CD14-positive monocyte (primary cell): Measurements from ENCODE around the gene ST6GALNAC2. TPM values are rescaled to one million over a fixed set of nuclear protein-coding genes. Genes with fewer than 3 reads are reported as not detected.
"Not testable (repeated sequence)": the region's sequence is repeated elsewhere in the genome, so short reads cannot be mapped to it uniquely, and the experiment has no call there.

Source experiments
- DNase-seq, 3 donors: peaks; one replicate each; pipeline ENCODE4 v3.0.0-alpha.2; 2011 to 2022
- H2AFZ ChIP-seq: 2 replicates; pipeline ENCODE4 v1.6.0; 2012; ENCODE audit warnings: mild to moderate bottlenecking, low read depth, low read length, inconsistent platforms; ENCODE audit not compliant: insufficient read depth, poor library complexity, severe bottlenecking
- H3K27ac ChIP-seq, 2 donors: 1 replicate in 1 of 2; 2 replicates in 1 of 2; pipeline ENCODE4 v1.5.1; 2012 to 2013; ENCODE audit warnings: low read length in 2 of 2, control low read depth in 1 of 2, inconsistent platforms in 1 of 2, low read depth in 1 of 2, mild to moderate bottlenecking in 1 of 2
- H3K27me3 ChIP-seq, 2 donors: one replicate each; pipeline versions ENCODE4 v1.6.0 to v1.6.1; 2011 to 2013; ENCODE audit warnings: low read length in 2 of 2; ENCODE audit not compliant: control insufficient read depth in 2 of 2, insufficient read depth in 2 of 2
- H3K36me3 ChIP-seq, 2 donors: replicated peaks in 1 of 2; 1 replicate in 1 of 2; 2 replicates in 1 of 2; pipeline versions ENCODE4 v1.5.1 to v1.6.1; 2012 to 2013; ENCODE audit warnings: low read length in 2 of 2, control low read depth in 1 of 2, inconsistent platforms in 1 of 2, mild to moderate bottlenecking in 1 of 2; ENCODE audit not compliant: insufficient read depth in 2 of 2, control insufficient read depth in 1 of 2
- H3K4me1 ChIP-seq, 2 donors: 1 replicate in 1 of 2; 2 replicates in 1 of 2; pipeline versions ENCODE4 v1.5.1 to v1.6.1; 2012 to 2013; ENCODE audit warnings: low read length in 2 of 2, control low read depth in 1 of 2, inconsistent platforms in 1 of 2, mild to moderate bottlenecking in 1 of 2, moderate library complexity in 1 of 2; ENCODE audit not compliant: insufficient read depth in 2 of 2, control insufficient read depth in 1 of 2
- H3K4me2 ChIP-seq: replicated peaks from 2 replicates; pipeline ENCODE3; 2012; ENCODE audit warnings: low read length, moderate library complexity, mild to moderate bottlenecking; ENCODE audit not compliant: poor library complexity, severe bottlenecking; ENCODE audit errors: extremely low read depth
- H3K4me3 ChIP-seq, 3 experiments: fragments of 200-600 bp in 1 of 3; sonication (generic) in 1 of 3; replicated peaks in 1 of 3; 1 replicate in 2 of 3; 2 replicates in 1 of 3; pipeline ENCODE4 v1.5.1; 2011 to 2013; ENCODE audit warnings: low read length in 3 of 3, mild to moderate bottlenecking in 3 of 3, control low read depth in 2 of 3, low read depth in 2 of 3, inconsistent platforms in 1 of 3, moderate library complexity in 1 of 3
- H3K79me2 ChIP-seq: 2 replicates; pipeline ENCODE4 v1.6.0; 2012; ENCODE audit warnings: mild to moderate bottlenecking, control low read depth, inconsistent platforms, low read length, moderate library complexity; ENCODE audit not compliant: insufficient read depth
- H3K9ac ChIP-seq: 2 replicates; pipeline ENCODE4 v1.6.0; 2017; ENCODE audit warnings: low read length, mild to moderate bottlenecking; ENCODE audit not compliant: insufficient read depth, poor library complexity, severe bottlenecking
- H3K9me3 ChIP-seq, 2 donors: replicated peaks in 1 of 2; 1 replicate in 1 of 2; 2 replicates in 1 of 2; pipeline versions ENCODE4 v1.5.1 to v1.6.1; 2012 to 2013; ENCODE audit warnings: low read length in 2 of 2, control low read depth in 1 of 2; ENCODE audit not compliant: control insufficient read depth in 1 of 2, insufficient read depth in 1 of 2
- H4K20me1 ChIP-seq: 2 replicates; pipeline ENCODE4 v1.6.0; 2012; ENCODE audit warnings: mild to moderate bottlenecking, low read length, control low read depth, moderate library complexity; ENCODE audit not compliant: insufficient read depth
- H3K27ac Mint-ChIP-seq, 7 donors: one replicate each; pipeline ENCODE4 v1.8.0; 2020; ENCODE audit warnings: mild to moderate bottlenecking in 7 of 7, mixed read lengths in 7 of 7, moderate library complexity in 6 of 7, inconsistent platforms in 2 of 7
- H3K27me3 Mint-ChIP-seq, 3 donors: one replicate each; pipeline ENCODE4 v1.8.0; 2021 to 2022; ENCODE audit warnings: low read depth in 3 of 3, mild to moderate bottlenecking in 3 of 3, mixed read lengths in 3 of 3, moderate library complexity in 3 of 3, inconsistent platforms in 1 of 3
- H3K36me3 Mint-ChIP-seq, 2 donors: one replicate each; pipeline ENCODE4 v1.8.0; 2020; ENCODE audit warnings: mixed read lengths in 2 of 2, inconsistent platforms in 1 of 2, mild to moderate bottlenecking in 1 of 2
- H3K4me1 Mint-ChIP-seq: one replicate; pipeline ENCODE4 v1.8.0; 2020; ENCODE audit warnings: mild to moderate bottlenecking, mixed read lengths
- H3K4me3 Mint-ChIP-seq, 2 donors: one replicate each; pipeline ENCODE4 v1.8.0; 2020; ENCODE audit warnings: mild to moderate bottlenecking in 2 of 2, mixed read lengths in 2 of 2, moderate library complexity in 1 of 2
- H3K9me3 Mint-ChIP-seq, 7 donors: one replicate each; pipeline ENCODE4 v1.8.0; 2020 to 2022; ENCODE audit warnings: mixed read lengths in 7 of 7, mild to moderate bottlenecking in 6 of 7, moderate library complexity in 6 of 7, inconsistent platforms in 2 of 7
- CTCF ChIP-seq: fragments of 200-600 bp; IDR thresholded peaks from one replicate; pipeline ENCODE4 v1.8.0; 2022; ENCODE audit warnings: antibody characterized with exemption, mild to moderate bottlenecking
- WGBS: methylation state at CpG from one replicate; pipeline ENCODE4 v1.1.5; 2013; ENCODE audit warnings: missing lambda C conversion rate; ENCODE audit not compliant: insufficient coverage; 5-methylcytosine and 5-hydroxymethylcytosine counted together
- intact Hi-C, 2 donors: fragments of 100-400 bp; cut with micrococcal nuclease; formaldehyde crosslinking; loops; one replicate each; pipeline versions ENCODE4 v1.15.0 to v1.15.1; 2023
- polyA plus RNA-seq, 3 donors: library from polyadenylated mRNA; depleted of rRNA in 1 of 3; unstranded in 2 of 3; stranded (reverse) in 1 of 3; fragments of 300-500 nt in 2 of 3; fragments of >200 nt in 1 of 3; fragmentation: Illumina TruSeq in 2 of 3; gene quantifications; 1 replicate in 2 of 3; 2 replicates in 1 of 3; pipeline ENCODE4 v1.2.3, GENCODE V29; 2012 to 2021

ST6GALNAC2 gene
- polyA plus RNA-seq, 3 donors, result 8.3 to 11.8 (median 11.8) TPM

GRCh38 chr17:76523084-76524037, 62.3 kb downstream of the ST6GALNAC2 start:
- no peak overlapping the region for H3K4me3 ChIP-seq
- H3K9me3 Mint-ChIP-seq, result peaks cover 0 to 3% (median 0%) of the 10 kb centered on the region in 7 donors
- H3K27me3 Mint-ChIP-seq, result peaks cover 21 to 38% (median 33%) of the 10 kb centered on the region in 3 donors
- intact Hi-C loops, result loop anchor here (1.0 to 10.0 kb wide), 4 partner anchors 63 to 181 kb away; no protein-coding TSS in a partner anchor
- H3K79me2 ChIP-seq, result no peaks in the 10 kb centered on the region
- DNase-seq, result peak; percentile 66 to 79 (median 67)
- H4K20me1 ChIP-seq, result no peaks in the 10 kb centered on the region
- no peak overlapping the region for H3K27ac ChIP-seq
- no peak overlapping the region for H3K9ac ChIP-seq
- H3K4me3 Mint-ChIP-seq, result peak overlapping the region in 1 of 2 donors; percentile 71
- peak overlapping the region; percentile 57 for H2AFZ ChIP-seq
- peak; percentile 100 for TF ChIP-seq CTCF
- H3K27me3 ChIP-seq, result peaks cover 0 to 19% of the 10 kb centered on the region in 2 donors
- no peaks in the 10 kb centered on the region for H3K9me3 ChIP-seq
- H3K4me1 Mint-ChIP-seq, result peaks cover 11% of the 10 kb centered on the region
- WGBS, result 9% methylated on average over 27 of the region's 35 CpGs
- H3K27ac Mint-ChIP-seq, result peak overlapping the region in 2 of 7 donors; percentile 8 to 61
- H3K4me1 ChIP-seq, result peaks cover 4 to 13% of the 10 kb centered on the region in 2 donors
- peak overlapping the region; percentile 14 for H3K4me2 ChIP-seq
- H3K36me3 ChIP-seq, result no peaks in the 10 kb centered on the region
- H3K36me3 Mint-ChIP-seq, result no peaks in the 10 kb centered on the region

- 96% methylated on average over 5 of the region's 10 CpGs for WGBS
- intact Hi-C loops, result loop anchor here (2.0 to 10.0 kb wide), 2 partner anchors 65 to 183 kb away; no protein-coding TSS in a partner anchor
- not testable (repeated sequence) for H3K4me1 ChIP-seq
Observed at GRCh38 chr17:76521683-76522082, 64.0 kb downstream of the ST6GALNAC2 start.

More at GRCh38 chr17:76521683-76522082, 64.0 kb downstream of the ST6GALNAC2 start:
- H3K4me2 ChIP-seq, H3K4me3 Mint-ChIP-seq, H3K9me3 Mint-ChIP-seq, H3K36me3 Mint-ChIP-seq, H3K27me3 ChIP-seq, H3K9me3 ChIP-seq, H4K20me1 ChIP-seq, H3K27ac ChIP-seq, H3K36me3 ChIP-seq, H2AFZ ChIP-seq, H3K4me3 ChIP-seq, DNase-seq, H3K4me1 Mint-ChIP-seq, H3K9ac ChIP-seq, H3K79me2 ChIP-seq: not testable (repeated sequence)
- H3K27me3 Mint-ChIP-seq, result peaks cover 13 to 23% (median 22%) of the 10 kb centered on the region in 3 donors
- H3K27ac Mint-ChIP-seq, result peak overlapping the region in 1 of 7 donors; percentile 6
